Brain microvascular endothelial cell (primary cell): ENCODE measurements around the gene ZNF805.

Experiments used
- DNase-seq: peaks from one replicate; pipeline ENCODE4 v3.0.0-alpha.2; 2020
- H3K27ac ChIP-seq: fragments of 250-450 bp; sonication (Bioruptor Pico); 2 replicates; pipeline ENCODE4 v1.5.1; 2020; ENCODE audit warnings: mild to moderate bottlenecking, moderate library complexity
- H3K27me3 ChIP-seq: fragments of 250-450 bp; sonication (Bioruptor Pico); replicated peaks from 2 replicates; pipeline ENCODE4 v1.5.1; 2020; ENCODE audit warnings: mild to moderate bottlenecking
- H3K36me3 ChIP-seq: fragments of 250-450 bp; sonication (Bioruptor Pico); replicated peaks from 2 replicates; pipeline ENCODE4 v1.5.1; 2020; ENCODE audit warnings: mild to moderate bottlenecking
- H3K4me3 ChIP-seq: 2 replicates; pipeline ENCODE4 v1.5.1; 2011; ENCODE audit warnings: low read depth, mild to moderate bottlenecking, control low read depth, low read length, moderate library complexity
- CTCF ChIP-seq: IDR thresholded peaks from 2 replicates; pipeline ENCODE4 v1.5.1; 2011; ENCODE audit warnings: low read depth, mild to moderate bottlenecking, moderate library complexity, low read length, control low read depth, inconsistent platforms; ENCODE audit errors: missing control alignments
- in situ Hi-C: cut with HindIII; loops from 2 replicates; pipeline ENCODE4 v1.10.0; 2017; ENCODE audit warnings: low sequenced_read_pairs, low pct_ligation_motif_present

Gene ZNF805

GRCh38 chr19:57302020-57302465 lies 61.6 kb downstream of the ZNF805 start:
- peak; percentile 93 for DNase-seq
- no peak overlapping the region for H3K4me3 ChIP-seq
- no peak overlapping the region for H3K27ac ChIP-seq
- no peaks in the 10 kb centered on the region for H3K27me3 ChIP-seq
- TF ChIP-seq CTCF = no peak
- H3K36me3 ChIP-seq = peaks cover 10% of the 10 kb centered on the region
- in situ Hi-C loops = no loop called here

- no peak for TF ChIP-seq CTCF
- H3K27me3 ChIP-seq = no peaks in the 10 kb centered on the region
- in situ Hi-C loops = no loop called here
- no peak overlapping the region for H3K27ac ChIP-seq
- no peak overlapping the region for H3K4me3 ChIP-seq
- DNase-seq = no peak
- peaks cover 10% of the 10 kb centered on the region for H3K36me3 ChIP-seq
These were observed 62.4 kb downstream of the ZNF805 start for GRCh38 chr19:57302727-57303401.
